Chondrocyte (in vitro differentiated cells): ENCODE data around the gene EYS. TPM values are rescaled to one million over a fixed set of nuclear protein-coding genes. Genes with fewer than 3 reads are reported as not detected.

Source experiments
- DNase-seq: peaks from one replicate; pipeline ENCODE4 v3.0.0; 2021; ENCODE audit warnings: mixed read lengths, low spot score
- H3K27ac Mint-ChIP-seq: one replicate; pipeline ENCODE4 v1.8.0; 2021; ENCODE audit warnings: mild to moderate bottlenecking, moderate library complexity, mixed read lengths; ENCODE audit not compliant: unreplicated experiment
- H3K27me3 Mint-ChIP-seq: 2 replicates; pipeline ENCODE4 v1.8.0; 2021; ENCODE audit warnings: low read depth, mixed read lengths
- H3K36me3 Mint-ChIP-seq: 2 replicates; pipeline ENCODE4 v1.8.0; 2021; ENCODE audit warnings: low read depth, mixed read lengths
- H3K4me1 Mint-ChIP-seq: 2 replicates; pipeline ENCODE4 v1.8.0; 2021; ENCODE audit warnings: low read depth, mild to moderate bottlenecking, mixed read lengths
- H3K4me3 Mint-ChIP-seq: one replicate; pipeline ENCODE4 v1.8.0; 2021; ENCODE audit warnings: mild to moderate bottlenecking, moderate library complexity, mixed read lengths; ENCODE audit not compliant: unreplicated experiment
- H3K9me3 Mint-ChIP-seq: 2 replicates; pipeline ENCODE4 v1.8.0; 2021; ENCODE audit warnings: low read depth, mixed read lengths
- total RNA-seq: library from RNA; stranded (reverse); gene quantifications from 3 replicates; pipeline ENCODE4 v1.2.1, GENCODE V29; 2021
- TF ChIP-seq, protein P1 (sequence below): fragments of 200-600 bp; sonication (generic); IDR thresholded peaks from 2 replicates; pipeline ENCODE4 v1.5.0; 2021; ENCODE audit warnings: antibody characterized with exemption, mild to moderate bottlenecking, moderate library complexity

The EYS gene
- total RNA-seq, 1 donor from 2014 or later = not detected

DNA sequence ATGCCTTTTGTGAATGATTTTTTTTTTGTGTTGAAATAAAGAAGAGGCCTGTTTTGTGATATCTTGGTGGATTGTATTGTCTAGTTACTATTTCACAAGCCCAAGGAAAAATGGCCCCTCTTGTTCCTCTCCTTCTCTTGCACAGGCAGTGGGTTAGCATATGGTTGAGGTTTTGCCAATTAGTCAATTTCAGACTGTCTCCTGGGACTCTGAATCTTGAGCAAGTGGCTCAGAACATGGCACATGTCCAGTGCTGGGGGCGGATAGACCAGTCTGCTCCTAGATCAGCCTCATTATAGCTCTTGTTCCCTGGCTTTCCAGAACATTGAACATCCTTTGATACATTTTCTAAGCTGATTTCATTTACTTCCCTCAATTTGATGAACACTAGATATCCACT is 1482.2 kb downstream of the EYS start:
- DNase-seq = no peak
- peaks cover 3% of the 10 kb centered on the region for H3K27me3 Mint-ChIP-seq

DNA sequence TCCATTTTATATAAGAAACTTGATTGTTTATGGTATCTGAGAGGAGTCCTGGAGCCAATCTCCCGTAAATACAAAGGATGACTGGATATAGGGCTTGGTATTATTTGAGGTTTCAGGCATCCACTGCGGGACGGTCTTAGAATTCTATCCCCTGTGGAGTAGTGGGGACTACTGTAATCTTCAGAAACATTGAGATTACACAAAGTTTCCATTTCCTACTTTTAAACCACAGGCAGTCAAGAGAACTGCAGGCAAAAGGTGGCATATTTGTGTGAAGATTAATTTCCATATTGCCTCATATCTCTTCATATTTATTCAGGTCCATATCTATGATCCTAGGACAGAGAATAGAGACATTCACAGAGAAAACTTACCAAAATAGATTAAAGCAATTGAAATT is 1485.2 kb downstream of the EYS start:
- peaks cover 2% of the 10 kb centered on the region for H3K27me3 Mint-ChIP-seq
- TF ChIP-seq, protein P1, sequence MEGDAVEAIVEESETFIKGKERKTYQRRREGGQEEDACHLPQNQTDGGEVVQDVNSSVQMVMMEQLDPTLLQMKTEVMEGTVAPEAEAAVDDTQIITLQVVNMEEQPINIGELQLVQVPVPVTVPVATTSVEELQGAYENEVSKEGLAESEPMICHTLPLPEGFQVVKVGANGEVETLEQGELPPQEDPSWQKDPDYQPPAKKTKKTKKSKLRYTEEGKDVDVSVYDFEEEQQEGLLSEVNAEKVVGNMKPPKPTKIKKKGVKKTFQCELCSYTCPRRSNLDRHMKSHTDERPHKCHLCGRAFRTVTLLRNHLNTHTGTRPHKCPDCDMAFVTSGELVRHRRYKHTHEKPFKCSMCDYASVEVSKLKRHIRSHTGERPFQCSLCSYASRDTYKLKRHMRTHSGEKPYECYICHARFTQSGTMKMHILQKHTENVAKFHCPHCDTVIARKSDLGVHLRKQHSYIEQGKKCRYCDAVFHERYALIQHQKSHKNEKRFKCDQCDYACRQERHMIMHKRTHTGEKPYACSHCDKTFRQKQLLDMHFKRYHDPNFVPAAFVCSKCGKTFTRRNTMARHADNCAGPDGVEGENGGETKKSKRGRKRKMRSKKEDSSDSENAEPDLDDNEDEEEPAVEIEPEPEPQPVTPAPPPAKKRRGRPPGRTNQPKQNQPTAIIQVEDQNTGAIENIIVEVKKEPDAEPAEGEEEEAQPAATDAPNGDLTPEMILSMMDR = no peak

More for the DNA sequence above, 1482.2 kb downstream of the EYS start:
- H3K4me3 Mint-ChIP-seq = no peak overlapping the region
- TF ChIP-seq, protein P1 = no peak
- no peak overlapping the region for H3K27ac Mint-ChIP-seq
- H3K4me1 Mint-ChIP-seq = no peaks in the 10 kb centered on the region
- H3K9me3 Mint-ChIP-seq = no peaks in the 10 kb centered on the region
- H3K36me3 Mint-ChIP-seq = no peaks in the 10 kb centered on the region

DNA sequence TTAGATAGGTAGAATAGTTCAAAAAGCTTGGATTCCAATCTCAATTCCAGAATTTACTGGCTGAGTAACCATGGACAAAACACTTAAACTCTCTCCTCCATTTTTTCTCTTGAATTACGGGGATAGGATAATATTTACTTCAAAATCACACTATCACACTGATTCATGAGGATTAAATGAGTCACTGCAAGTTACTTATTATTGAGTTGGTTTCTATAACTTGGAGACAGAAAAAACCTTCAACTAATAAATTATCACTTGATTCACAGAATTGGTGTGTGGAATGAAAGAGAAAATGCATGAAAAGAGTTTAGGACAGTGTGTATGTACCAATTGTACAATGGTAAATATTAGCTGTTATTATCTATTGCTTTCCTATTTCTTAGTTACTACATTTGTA is 1486.2 kb downstream of the EYS start:
- no peak for DNase-seq
- H3K4me1 Mint-ChIP-seq = peaks cover 6% of the 10 kb centered on the region
- no peak overlapping the region for H3K27ac Mint-ChIP-seq
- H3K9me3 Mint-ChIP-seq = no peaks in the 10 kb centered on the region
- no peaks in the 10 kb centered on the region for H3K36me3 Mint-ChIP-seq
- H3K4me3 Mint-ChIP-seq = no peak overlapping the region
- peaks cover 2% of the 10 kb centered on the region for H3K27me3 Mint-ChIP-seq
- TF ChIP-seq, protein P1 = no peak

More for the DNA sequence above, 1485.2 kb downstream of the EYS start:
- H3K9me3 Mint-ChIP-seq = no peaks in the 10 kb centered on the region
- no peaks in the 10 kb centered on the region for H3K36me3 Mint-ChIP-seq
- H3K4me3 Mint-ChIP-seq = no peak overlapping the region
- peaks cover 6% of the 10 kb centered on the region for H3K4me1 Mint-ChIP-seq
- H3K27ac Mint-ChIP-seq = no peak overlapping the region
- DNase-seq = no peak

DNA sequence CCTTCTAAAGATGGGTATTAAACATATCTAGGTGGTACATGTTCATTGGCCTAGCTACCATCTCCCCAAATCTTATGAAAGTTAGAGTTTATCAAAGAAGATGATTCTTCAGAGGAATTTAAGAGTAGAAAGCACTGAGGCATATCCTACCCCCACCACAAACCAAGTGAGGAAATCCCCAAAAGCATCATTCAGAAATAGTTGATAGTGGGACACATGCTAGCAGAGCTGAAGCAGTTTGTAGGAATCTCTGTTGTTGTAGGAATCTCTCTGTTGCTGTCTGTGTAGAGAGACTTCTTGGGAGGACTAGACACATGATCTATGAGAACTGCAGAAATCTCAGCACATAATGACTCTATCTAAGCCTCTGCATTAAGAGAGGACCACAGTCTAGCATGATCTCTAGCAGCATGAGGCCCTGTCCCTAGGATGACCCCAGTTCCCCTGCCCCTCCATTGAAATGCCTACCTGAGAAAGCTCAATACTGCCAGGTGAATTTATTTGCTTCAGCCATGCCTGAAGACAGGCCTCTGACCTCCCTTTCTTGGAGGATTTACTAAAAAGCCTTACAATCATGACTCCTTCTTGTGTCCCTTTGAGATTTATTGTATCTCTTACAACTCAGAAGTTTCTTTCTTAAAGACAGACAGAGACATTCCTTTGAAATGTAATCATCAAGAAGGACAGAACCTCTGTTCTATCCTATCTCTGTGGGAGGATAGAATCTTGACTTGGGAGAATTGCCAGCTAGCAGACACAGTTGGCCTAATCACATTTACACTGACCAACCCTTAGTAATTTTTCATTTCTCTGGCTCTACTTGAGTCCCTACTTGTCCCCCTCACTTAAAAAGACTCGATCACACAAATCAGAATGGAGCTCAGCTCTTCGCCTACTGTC is 1489.1 kb downstream of the EYS start:
- TF ChIP-seq, protein P1 = no peak
- Mint-ChIP-seq H3K27ac (no peak overlapping the region), H3K36me3 (no peaks in the 10 kb centered on the region), H3K27me3 (peaks cover 3% of the 10 kb centered on the region), H3K9me3 (no peaks in the 10 kb centered on the region), H3K4me3 (no peak overlapping the region), H3K4me1 (peaks cover 6% of the 10 kb centered on the region)
- DNase-seq = no peak

DNA sequence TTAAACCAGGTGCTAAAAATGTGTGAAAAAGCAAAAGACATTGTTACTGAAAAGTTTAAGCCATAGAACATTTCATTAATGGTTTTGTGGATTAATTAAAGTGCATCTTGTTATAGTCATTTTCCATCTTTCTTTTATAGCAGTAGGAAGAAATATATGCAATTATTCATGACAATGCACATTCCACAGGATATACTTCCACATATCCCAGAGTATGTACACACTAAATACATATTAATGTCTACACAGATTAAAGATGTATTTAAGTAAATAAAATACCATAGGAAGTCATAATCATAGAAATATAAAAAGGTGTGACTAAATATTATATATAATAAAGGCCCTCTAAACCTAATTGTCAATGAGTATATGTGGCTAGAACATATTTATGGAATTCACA is 1492.7 kb downstream of the EYS start:
- Mint-ChIP-seq H3K27me3 (peaks cover 3% of the 10 kb centered on the region), H3K27ac (no peak overlapping the region), H3K4me1 (peaks cover 6% of the 10 kb centered on the region), H3K9me3 (no peaks in the 10 kb centered on the region), H3K4me3 (no peak overlapping the region), H3K36me3 (no peaks in the 10 kb centered on the region)
- TF ChIP-seq, protein P1 = no peak
- DNase-seq = no peak
